GM18867 (cell line): ENCODE measurements around the gene MGAT4B.
A peak's percentile ranks its signal among the peaks of the same experiment; 100 is the strongest.

Experiments used
- ATAC-seq: cut with Tn5 transposase; IDR thresholded peaks from one replicate; pipeline ENCODE4 v1.9.1; 2021; ENCODE audit warnings: mild to moderate bottlenecking, moderate library complexity; ENCODE audit not compliant: unreplicated experiment

Gene MGAT4B

DNA sequence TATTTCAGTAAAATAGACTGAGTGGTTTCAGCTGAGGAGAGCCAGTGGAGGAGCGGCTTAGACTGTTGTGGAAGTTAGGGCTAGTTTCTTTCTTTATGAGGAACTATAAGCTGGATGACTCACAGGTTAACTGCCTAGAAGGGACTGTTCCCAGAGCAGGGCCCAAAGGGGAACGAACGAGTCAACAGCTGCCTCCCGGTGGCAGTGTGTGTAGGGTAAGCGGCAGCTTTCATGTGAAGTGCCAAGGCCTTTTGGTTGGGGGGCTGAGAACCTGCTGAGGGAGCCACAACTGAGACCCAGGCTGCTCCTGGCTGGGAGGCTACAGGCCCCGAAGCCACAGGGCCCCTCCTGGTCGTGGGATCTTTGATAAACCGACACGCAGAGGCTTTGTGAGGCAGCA, 21.0 kb upstream of the MGAT4B start:
- no peak for ATAC-seq

DNA sequence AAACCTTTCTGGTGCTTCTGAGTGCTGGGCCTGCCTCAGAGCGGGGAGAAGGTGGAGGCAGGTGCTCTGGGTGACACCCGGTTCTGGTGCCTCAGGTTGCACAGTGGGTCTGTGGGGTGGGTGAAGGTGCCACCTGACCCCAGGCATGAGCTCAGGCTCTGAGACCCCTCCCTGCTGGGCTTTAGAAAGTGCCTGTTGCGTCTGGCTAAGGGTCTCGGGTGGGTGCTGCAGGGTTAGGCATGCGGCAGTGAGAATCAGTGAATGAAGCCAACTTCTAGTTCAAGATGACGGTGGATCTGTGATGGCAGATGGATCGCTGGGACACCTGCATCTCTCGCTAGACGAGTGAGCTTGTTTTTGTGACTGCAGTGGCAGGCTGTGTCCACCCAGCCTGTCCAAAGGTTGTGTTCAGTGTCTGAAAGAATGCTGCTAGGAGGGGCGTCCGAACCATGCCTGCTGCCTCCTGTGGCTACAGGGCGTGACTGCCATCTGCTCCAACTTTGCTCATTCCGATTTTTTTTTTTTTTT, 19.1 kb upstream of the MGAT4B start:
- no peak for ATAC-seq

DNA sequence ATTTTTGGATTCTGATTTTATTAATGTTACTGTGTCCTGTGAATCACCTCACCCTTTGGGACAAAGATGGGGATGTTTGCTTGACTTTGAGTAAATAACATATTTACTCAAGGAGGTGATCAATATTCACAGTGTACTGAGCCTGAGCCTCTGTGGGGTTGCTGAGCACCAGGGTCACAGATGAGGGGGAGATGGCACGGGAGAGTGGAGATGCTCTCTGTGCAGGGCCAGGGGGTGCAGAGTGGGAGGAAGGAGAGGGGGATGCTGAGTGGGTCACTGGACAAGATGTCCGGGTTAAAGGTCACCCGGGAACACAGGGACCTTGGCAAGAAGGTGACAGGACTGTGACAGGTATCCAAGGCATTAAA, 18.1 kb upstream of the MGAT4B start:
- ATAC-seq: no peak

DNA sequence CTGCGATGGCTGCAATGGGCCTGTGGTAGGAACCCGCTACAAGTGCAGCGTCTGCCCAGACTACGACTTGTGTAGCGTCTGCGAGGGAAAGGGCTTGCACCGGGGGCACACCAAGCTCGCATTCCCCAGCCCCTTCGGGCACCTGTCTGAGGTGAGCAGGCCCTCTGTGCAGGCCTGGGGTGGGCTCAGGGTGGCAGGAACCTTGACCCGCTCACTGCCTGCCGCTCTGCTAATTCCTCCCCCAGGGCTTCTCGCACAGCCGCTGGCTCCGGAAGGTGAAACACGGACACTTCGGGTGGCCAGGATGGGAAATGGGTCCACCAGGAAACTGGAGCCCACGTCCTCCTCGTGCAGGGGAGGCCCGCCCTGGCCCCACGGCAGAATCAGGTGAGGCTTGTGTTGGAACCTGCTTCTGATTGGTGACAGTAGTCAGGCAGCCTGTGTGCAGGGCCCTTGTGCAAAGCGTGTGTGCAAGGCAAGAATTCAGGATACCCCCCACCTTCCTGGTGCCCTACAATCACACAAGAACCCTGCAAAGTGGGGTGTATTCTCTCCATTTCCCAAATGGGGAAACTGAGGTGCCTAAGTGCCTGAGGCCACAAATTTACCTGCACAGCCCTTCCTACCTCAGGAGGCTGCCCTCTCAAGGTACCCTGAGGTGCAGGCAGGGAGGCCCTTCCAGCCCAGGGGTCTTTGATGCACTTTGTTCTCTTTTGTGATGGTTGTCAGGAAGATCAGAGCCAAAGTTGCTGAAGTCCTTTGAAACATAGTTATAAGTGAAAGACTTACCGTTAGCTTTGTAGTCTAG, 17.5 kb upstream of the MGAT4B start:
- no peak for ATAC-seq

DNA sequence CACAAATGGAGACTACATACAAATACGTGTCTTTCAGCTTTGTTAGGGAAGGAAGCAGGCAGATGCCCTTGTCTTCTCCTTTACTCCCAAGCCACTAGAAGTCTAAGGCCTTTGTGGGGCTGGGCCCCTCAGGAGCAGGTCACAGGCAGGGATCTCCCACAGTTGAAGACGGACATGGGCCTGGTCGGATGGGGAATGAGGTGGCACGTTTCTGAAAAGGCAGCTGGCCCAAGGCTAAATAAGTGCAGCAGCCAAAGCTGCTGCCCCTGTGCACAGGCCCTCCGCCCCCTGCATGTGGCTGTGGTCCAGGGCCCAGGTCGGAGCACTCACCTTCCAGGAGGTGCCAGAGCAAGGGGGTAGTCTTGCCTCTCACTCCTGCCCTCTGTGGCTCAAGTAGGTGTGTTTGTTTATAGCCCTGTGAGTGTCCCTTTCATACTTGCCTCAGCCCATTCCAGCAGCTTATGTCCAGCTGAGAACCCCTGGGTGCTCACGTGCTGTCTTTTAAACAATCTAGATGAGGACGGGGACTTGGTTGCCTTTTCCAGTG, 15.9 kb upstream of the MGAT4B start:
- no peak for ATAC-seq

DNA sequence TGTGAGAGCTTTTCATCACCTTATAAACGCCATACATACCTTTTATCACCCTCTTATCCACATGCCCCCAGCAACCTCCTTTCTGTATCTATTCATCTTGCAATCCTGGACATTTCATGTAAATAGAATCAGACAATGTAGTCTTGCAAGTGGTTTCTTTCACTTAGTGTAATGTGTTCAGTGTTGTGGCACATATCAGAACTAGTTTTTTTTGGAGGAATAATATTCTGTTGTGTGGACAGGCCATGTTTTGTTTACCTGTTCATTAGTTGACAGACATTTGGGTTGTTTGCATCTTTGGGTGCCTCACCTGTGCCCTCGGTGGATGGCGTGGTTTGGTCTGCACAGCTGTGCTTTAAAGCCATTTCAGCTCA, 15.4 kb upstream of the MGAT4B start:
- no peak for ATAC-seq

DNA sequence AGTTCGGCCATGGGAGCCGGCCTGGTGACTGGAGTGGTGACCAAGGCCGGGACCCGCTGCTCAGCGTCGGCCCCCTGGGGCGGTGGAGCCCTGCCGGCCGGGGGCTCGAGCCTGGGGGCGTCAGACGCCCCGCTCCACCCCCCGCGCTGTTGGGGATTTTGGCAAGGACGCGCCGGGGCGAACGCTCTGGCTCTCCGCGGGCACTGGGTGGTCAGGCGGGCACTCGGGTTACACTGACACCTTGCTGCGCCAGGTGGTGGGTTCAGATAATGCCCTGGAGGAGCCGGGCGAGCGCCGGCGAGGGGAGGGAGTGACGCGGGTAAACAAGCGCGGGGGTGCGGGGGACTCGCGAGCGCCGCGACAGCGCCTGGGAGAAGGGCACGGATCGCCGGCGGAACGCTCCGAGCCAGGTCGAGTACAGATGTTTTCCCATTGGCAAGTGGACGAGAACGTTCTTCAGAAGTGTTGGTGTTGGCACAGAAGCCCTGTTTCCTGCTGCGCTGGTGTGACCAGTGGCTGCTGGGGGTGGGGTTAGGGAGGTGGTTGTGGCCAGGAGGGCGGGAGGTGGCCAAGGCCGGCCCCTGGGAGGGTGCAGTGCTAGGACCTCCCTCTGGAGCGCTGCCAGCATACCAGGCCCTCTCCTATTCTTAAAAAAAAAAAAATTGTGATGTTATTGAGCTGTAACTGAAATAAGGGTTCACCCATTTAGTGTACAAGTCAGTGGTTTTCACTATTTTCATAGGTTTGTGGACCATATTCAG, 14.8 kb upstream of the MGAT4B start:
- peak; percentile 56 for ATAC-seq

DNA sequence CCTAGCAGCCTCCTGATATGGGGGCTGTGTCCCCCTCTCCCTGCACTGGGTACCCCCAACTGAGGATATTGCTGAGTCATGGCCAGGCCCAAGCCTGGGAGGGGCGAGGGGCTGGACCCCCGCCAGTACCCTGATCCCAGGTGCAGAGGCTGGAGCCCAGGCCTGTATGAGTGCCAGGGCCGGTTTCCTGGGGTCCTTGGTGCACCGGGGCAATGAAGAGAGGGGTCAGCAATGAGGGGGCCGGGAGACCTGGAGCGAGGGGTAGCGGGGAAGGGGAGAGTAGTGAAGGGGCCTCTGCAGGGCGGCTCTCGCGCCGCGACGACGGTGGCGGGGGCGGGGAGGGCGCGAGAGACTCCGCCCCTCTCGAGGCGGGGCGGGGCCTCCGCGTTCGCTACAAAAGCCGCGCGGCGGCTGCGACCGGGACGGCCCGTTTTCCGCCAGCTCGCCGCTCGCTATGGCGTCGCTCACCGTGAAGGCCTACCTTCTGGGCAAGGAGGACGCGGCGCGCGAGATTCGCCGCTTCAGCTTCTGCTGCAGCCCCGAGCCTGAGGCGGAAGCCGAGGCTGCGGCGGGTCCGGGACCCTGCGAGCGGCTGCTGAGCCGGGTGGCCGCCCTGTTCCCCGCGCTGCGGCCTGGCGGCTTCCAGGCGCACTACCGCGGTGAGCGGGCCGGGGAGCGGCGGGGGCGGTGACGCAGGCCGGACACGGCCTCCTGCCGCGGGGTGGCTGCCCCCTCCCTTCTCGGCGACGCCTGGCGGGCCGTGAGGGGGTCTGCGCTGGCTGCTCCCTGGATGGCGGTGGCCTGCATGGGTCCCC, 14.0 kb upstream of the MGAT4B start, which contains the start of gene SQSTM1:
Gene SQSTM1, plus strand, starts transcription at position 423 of the 815 bp plus-strand sequence. Its CDS starts 32 bp downstream, at position 455.
- peak; percentile 40 for ATAC-seq

DNA sequence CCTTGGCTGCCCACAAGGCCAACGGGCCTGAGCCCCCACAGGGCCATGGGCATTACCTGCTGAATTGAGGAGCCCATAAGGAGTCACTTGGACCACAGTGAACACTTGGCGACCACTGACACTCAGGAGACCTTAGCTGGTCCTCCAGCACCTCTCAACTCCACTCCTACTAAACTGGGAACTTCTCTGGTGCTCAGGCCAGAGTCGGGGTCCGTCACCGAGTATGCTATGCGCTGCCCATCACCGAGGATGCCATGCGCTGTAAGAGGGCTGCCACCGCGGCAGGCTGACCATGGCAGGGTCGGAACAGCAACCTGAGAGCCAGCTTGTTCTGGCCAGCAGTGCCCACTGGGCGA, 13.4 kb upstream of the MGAT4B start:
- no peak for ATAC-seq

DNA sequence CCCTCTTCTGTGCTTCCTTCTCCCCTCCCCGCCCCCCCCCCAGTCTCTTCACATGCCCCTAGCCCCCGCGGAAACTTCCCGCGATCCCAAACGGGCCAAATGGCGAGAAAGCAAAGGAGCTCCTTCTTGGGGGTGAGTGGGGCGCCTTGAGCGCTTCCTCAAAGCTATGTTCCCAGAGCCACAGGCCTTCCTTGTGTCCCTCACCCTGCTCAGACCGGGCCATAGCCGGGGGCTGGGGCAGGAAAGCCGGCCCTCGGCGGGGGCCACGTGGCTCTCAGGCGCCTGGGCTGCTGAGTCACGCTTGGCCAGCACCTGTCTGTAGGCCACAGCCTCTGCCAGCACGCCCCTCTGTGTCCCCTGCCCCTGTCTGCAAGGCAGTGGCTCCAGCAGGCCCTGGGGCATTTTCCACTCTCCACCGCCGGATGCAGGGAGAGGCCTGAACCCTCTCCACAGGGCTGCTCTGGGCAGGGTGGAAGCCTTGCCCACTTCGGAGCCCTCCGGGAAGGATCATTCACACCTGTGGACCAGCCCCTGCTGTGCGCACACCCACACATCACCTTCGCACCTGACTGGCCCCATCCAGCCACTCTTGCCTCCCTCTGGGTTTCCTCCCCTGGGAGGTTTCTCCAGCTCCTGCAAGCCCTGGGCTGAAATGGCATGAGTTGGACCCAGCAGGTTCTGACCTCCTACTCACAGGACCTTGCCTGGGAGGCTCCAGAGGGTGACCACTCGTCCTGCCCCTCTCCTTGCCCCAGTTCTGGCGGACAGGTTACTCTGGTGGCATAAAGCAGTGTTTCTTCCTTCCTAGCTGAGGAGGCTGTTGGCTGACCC, 12.8 kb upstream of the MGAT4B start:
- no peak for ATAC-seq

DNA sequence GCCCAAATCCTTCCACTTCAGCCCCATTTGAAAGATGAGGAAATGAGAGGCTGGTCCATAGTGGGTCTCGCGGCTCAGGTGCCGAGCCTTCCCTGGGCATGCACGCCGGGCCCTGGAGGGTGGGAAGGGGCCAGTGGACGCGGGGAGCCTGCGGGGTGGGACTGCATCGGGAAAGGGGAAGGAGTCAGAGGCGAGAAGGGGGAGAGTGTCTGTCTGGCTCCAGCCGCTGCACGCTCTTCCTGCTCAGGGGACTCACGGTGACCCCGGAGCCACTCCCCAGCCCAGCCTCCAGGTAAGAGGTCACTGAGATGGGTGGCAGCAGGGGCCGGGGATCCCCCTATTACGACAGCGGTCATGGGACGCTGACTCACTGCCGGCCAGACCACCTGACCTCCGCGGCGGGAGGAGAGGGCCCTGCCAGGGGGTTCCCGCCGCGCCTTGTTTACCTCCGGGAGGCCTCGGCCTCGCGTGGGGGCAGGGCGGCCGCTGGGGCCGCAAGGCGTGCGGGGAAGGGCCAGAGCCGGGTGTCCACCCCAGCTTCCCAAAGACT, 12.2 kb upstream of the MGAT4B start:
- peak; percentile 65 for ATAC-seq

DNA sequence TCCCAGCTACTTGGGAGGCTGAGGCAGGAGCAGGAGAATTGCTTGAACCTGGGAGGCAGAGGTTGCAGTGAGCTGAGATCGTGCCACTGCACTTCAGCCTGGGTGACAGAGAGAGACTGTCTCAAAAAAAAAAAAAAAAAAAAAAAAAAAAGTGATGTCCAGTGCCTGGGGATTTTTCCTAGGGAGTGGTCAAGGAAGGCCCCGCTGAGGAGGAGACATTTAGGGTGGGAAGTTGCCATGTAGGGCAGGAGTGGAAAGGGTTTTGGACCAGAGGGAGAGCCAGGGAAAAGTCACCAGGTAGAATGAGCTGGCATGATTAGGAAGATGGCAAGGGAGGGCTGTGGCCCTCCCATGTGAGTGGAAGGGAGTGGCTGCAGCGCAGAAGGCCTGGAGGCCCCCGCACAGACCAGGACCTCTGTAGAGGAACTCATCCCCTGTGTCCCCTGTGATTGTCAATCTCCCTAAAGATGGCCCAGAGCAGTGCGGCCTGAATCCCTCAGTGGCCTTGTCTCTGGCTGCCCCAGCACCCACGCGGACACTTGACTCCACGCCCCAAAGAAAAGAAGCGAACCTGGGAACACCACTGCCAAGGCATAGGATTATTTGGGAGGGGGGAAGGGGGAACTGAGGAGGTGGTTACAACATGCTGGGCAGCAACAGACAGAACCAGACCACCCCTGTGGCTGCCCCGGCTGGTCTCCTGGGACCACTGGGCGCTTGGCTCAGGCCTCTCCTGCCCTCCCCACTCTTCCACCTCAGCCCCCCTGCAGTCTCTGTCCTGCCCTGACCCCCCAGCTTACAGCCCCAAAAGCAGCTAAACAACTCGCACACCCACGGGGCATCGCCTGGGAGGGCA, 11.5 kb upstream of the MGAT4B start:
- no peak for ATAC-seq

DNA sequence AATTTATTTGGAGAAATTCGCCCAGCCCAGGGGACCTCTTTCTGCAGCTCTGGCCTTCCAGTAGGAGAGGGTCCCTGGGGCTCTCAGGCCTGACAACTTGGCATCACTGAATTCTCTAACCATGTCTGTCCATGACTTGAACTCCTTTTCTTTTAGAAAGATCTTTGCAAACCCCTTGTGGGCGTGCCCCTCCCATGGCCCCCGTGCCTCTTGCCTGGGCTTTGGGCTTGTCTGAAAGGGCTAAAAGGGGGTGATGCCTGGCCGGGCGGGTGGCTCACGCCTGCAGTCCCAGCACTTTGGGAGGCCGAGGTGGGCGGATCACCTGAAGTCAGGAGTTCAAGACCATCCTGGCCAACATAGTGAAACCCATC, 10.8 kb upstream of the MGAT4B start:
- no peak for ATAC-seq

DNA sequence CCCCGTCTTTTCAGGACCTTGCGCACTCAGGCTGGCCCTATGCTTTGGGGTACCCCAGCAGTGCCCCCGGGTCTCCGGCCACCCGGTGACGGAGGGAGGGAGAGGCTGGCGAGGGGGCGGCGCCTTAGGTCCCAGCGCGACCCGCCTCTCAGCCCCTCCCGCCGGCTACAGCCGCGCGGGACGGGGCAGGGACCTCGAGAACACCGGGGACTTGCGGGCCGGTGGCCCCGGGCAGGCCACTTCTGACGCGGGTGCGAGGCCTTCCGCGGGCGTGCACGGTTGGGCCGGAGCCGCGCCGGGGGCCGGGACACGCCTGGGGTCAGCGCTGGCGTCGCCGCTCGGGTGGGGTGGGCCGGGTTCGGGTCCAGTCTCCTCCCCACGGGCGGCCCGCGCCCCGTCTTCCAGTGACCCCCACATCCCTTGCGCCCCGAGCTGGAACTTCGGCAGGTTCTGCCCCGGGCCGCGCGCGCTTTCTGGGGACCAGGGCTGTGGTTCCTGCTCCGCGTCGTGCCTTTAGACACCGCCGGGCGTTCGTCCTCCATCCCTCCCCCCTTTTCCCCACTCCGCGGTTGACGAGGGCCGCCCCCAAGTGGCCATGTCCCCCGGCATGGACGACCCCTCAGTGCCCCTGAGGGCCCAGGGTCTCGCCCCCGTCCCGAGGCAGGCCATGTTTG, 10.3 kb upstream of the MGAT4B start:
- ATAC-seq: no peak

DNA sequence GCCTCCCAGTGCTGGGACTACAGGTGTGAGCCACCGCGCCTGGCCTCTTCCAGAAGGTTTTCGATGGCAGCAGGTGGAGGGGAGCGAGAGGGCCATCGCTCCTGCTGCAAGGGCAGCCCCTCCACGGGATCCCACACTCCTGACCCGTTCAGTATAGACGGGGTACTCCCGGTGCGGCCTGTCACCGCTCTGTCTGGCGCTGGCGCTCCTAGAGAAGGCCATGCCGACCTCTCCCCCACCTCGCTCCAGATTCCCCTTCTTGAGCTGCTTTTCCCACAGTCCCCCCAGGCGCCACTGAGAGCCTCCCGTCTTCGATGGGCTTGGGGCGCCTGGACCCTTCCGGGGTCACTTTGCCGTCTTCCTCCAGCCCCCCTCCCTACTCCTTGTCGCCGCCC, 9.7 kb upstream of the MGAT4B start:
- ATAC-seq: no peak

DNA sequence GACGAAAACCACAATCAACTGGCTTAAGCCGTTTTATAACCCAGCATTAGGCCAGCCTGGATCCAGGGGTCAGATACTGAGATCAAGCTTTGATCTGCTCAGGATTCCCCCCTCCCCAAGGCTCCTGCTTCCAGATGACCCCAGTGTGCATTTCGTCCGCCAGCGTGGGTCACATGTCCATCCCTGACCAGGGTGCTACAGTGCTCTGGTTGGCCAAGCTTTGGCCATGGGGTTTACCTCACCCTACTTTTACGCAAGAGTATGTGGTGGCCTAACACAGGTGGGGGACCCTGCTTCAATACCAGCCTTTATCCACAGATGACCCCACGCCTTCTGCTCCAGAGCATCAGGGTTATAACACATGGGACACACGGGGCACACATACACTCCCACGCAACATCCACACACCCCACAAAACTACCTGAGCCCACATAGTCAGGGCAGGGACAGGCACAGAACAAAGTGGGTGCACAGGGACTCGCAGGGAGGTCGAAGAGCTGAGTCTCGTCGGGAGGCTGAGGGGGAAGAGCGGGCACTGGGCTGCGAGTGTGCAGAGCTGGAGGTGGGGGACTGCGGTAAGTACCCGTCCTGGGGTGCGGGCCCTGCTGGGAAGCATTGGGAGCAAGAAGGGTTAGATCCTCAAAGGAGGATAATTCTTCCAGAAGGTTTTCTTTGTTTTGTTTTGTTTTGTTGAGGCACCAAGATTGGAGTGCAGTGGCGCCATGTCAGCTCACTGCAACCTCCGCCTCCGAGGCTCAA, 9.0 kb upstream of the MGAT4B start:
- ATAC-seq: no peak

DNA sequence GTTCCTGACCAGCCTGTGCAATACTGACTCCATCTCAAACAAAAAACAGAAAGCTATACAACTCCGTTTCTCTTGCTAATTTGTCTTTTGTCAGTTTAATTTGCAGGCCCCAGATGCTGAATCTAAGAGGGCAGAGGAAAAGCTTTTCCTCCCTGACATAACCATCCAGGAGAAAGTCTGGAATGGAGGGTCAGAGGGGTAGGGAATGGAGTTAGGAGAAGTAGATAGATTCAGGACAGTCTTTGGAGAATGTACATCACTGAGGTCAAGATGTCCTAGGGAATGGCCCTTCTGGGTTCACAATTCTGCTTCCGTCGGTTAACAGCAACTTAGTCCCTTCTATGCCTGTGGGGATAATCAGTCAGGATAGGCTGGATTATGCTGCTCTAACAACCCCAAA, 7.4 kb upstream of the MGAT4B start:
- no peak for ATAC-seq
